ENCODE measurements around the gene KAT14. TPM values are rescaled to one million over a fixed set of nuclear protein-coding genes. Genes with fewer than 3 reads are reported as not detected.
A peak's percentile ranks its signal among the peaks of the same experiment; 100 is the strongest.
"Not testable (repeated sequence)": the region's sequence is repeated elsewhere in the genome, so short reads cannot be mapped to it uniquely, and the experiment has no call there.

The KAT14 gene
- total RNA-seq (2022): 15.5 and 16.4 TPM in 2 replicates
- Bru-seq, nascent RNA: percentile 63 among the genes with signal in this experiment
- BruChase-seq, experiment 1, labeled RNA remaining after a 6-hour chase: percentile 62 among the genes with signal in this experiment
- percentile 65 among the genes with signal in this experiment for BruChase-seq, experiment 2, labeled RNA remaining after a 2-hour chase
- long read RNA-seq, partial matches to known transcripts: 2 of 76 reads
- long read RNA-seq, other reads (novel, unspliced or antisense): 71 of 76 reads

DNA sequence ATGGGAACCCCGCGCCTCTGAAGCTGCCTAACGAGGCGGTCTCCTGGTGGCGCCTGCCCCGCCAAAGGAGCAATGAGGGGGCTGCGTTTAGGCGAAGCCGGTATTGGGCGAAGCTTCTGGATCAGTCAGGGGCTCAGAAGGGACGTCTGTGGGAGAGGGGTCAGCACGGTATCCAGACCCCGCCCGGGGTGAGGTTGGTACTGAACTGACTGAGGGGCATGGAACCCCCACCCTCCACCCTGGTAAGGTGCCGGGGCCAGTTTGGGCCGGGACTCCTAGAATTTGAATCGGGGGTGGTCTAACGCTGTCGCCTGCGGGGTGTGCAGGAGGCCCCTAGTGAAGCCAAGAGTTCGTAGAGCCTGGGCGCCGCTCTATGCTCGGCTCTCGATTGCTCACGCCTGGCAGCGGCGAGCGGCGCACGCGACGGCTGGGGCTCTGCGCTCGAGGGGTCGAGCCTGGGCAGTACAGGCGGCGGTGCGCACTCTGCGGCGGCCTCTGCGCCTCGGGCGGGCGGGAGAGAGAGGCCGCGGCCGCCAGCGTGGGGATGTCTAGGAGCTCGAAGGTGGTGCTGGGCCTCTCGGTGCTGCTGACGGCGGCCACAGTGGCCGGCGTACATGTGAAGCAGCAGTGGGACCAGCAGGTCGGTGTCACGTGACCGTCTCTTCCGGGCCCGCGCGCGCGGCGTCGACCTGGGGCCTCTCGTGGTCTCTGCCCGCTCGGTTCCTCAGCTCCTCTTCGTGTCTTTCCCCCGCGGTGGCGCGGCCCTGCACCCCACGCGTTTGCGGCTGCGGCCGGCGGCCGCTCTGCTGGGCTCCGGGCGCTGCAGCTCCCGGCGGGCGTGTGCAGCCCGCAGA lies at the start of gene KAT14, which contains the start of gene PET117:
TSS of gene KAT14 (plus strand) at position 452 of the 854 bp plus-strand sequence. CDS start 4,798 bp downstream, outside the sequence.
TSS of gene PET117 (plus strand) at position 452 of the 854 bp plus-strand sequence. CDS start at position 545, 93 bp downstream.
- DNase-seq (ENCODE audit: unreplicated experiment): peak; percentile 87
- Mint-ChIP-seq H3K27me3 (ENCODE audit: insufficient read depth, unreplicated experiment) (no peaks in the 10 kb centered on the region), H3K4me3 (ENCODE audit: unreplicated experiment) (peak within 1 kb of the TSS; percentile 81), H3K4me1 (ENCODE audit: insufficient read depth, unreplicated experiment) (peaks cover 24% of the 10 kb centered on the region), H3K27ac (ENCODE audit: low read depth, unreplicated experiment) (peak within 1 kb of the TSS; percentile 21), H3K36me3 (ENCODE audit: insufficient read depth, unreplicated experiment) (peaks cover 15% of the 10 kb centered on the region), H3K9me3 (ENCODE audit: unreplicated experiment) (no peaks in the 10 kb centered on the region)
- POLR2A ChIA-PET: interaction anchor here (0.7 to 3.8 kb wide), 29 partner anchors 13 to 584 kb away, joined by 3 to 34 read pairs (median 5); partner anchors contain the start of genes DZANK1, MGME1, OVOL2 and POLR3F
- BruUV-seq (replicated peaks): no TSS peak
- intact Hi-C loops (cut with micrococcal nuclease): loop anchor here (1.0 to 2.0 kb wide), 2 partner anchors 115 to 139 kb away; no protein-coding TSS in a partner anchor
- TF ChIP-seq, protein P1, sequence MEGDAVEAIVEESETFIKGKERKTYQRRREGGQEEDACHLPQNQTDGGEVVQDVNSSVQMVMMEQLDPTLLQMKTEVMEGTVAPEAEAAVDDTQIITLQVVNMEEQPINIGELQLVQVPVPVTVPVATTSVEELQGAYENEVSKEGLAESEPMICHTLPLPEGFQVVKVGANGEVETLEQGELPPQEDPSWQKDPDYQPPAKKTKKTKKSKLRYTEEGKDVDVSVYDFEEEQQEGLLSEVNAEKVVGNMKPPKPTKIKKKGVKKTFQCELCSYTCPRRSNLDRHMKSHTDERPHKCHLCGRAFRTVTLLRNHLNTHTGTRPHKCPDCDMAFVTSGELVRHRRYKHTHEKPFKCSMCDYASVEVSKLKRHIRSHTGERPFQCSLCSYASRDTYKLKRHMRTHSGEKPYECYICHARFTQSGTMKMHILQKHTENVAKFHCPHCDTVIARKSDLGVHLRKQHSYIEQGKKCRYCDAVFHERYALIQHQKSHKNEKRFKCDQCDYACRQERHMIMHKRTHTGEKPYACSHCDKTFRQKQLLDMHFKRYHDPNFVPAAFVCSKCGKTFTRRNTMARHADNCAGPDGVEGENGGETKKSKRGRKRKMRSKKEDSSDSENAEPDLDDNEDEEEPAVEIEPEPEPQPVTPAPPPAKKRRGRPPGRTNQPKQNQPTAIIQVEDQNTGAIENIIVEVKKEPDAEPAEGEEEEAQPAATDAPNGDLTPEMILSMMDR (IDR thresholded peaks at IDR 0.05; ENCODE audit: unreplicated experiment): no peak
- CTCF ChIA-PET: interaction anchor here (0.6 to 1.7 kb wide), 12 partner anchors 14 to 180 kb away, joined by 3 to 6 read pairs (median 3); partner anchors contain the start of gene ZNF133

- H3K4me3 Mint-ChIP-seq (ENCODE audit: unreplicated experiment); H3K36me3 Mint-ChIP-seq (ENCODE audit: insufficient read depth, unreplicated experiment); intact Hi-C loops (cut with micrococcal nuclease); DNase-seq (ENCODE audit: unreplicated experiment); H3K4me1 Mint-ChIP-seq (ENCODE audit: insufficient read depth, unreplicated experiment); H3K9me3 Mint-ChIP-seq (ENCODE audit: unreplicated experiment); BruUV-seq (replicated peaks); H3K27me3 Mint-ChIP-seq (ENCODE audit: insufficient read depth, unreplicated experiment); H3K27ac Mint-ChIP-seq (ENCODE audit: low read depth, unreplicated experiment): not testable (repeated sequence)
- CTCF ChIA-PET: interaction anchor here (0.5 kb wide), 1 partner anchor 97 kb away, joined by 6 read pairs; no protein-coding TSS in a partner anchor
- POLR2A ChIA-PET: interaction anchor here (0.7 to 1.1 kb wide), 2 partner anchors 10 to 503 kb away, joined by 3 to 4 read pairs; no protein-coding TSS in a partner anchor
These were observed 49.4 kb upstream of the KAT14 start for GRCh38 chr20:18088298-18088697.

- intact Hi-C loops (cut with micrococcal nuclease); H3K4me3 Mint-ChIP-seq (ENCODE audit: unreplicated experiment); H3K4me1 Mint-ChIP-seq (ENCODE audit: insufficient read depth, unreplicated experiment); H3K27ac Mint-ChIP-seq (ENCODE audit: low read depth, unreplicated experiment); H3K27me3 Mint-ChIP-seq (ENCODE audit: insufficient read depth, unreplicated experiment); DNase-seq (ENCODE audit: unreplicated experiment); H3K9me3 Mint-ChIP-seq (ENCODE audit: unreplicated experiment); BruUV-seq (replicated peaks); H3K36me3 Mint-ChIP-seq (ENCODE audit: insufficient read depth, unreplicated experiment): not testable (repeated sequence)
- ChIA-PET POLR2A (interaction anchor here (0.7 to 1.1 kb wide), 2 partner anchors 10 to 26 kb away, joined by 3 read pairs; no protein-coding TSS in a partner anchor), CTCF (interaction anchor here (2.1 kb wide), 1 partner anchor 187 kb away, joined by 10 read pairs; no protein-coding TSS in a partner anchor)
These were observed 48.8 kb upstream of the KAT14 start for GRCh38 chr20:18088841-18089240.

DNA sequence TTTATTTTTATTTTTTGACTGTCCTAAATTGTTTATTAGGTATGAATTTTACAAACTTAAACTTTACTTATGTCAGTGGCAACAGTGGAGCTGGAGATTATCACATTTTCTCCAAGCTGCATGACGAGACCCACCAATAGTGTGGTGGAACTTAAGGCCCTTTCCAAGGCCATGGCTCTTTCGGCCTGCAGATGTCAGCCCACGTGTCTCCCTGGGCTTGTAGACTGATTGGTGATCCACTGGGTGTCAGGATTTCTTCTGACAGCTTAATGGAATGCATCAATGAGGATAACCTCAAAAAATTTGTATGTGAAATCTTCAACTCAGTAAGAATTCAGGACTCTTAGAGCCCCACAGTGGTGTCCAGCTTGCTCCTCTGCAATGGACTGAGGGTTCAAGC lies 47.6 kb upstream of the KAT14 start:
- no peak overlapping the region for H3K4me3 Mint-ChIP-seq (ENCODE audit: unreplicated experiment)
- H3K4me1 Mint-ChIP-seq (ENCODE audit: insufficient read depth, unreplicated experiment): peaks cover 5% of the 10 kb centered on the region
- ChIA-PET CTCF (interaction anchor here (0.9 to 2.1 kb wide), 2 partner anchors 12 to 186 kb away, joined by 4 to 10 read pairs; no protein-coding TSS in a partner anchor), POLR2A (interaction anchor here (0.6 kb wide), 2 partner anchors 60 to 476 kb away, joined by 3 read pairs; no protein-coding TSS in a partner anchor)
- BruUV-seq (replicated peaks): no TSS peak
- no peaks in the 10 kb centered on the region for H3K27me3 Mint-ChIP-seq (ENCODE audit: insufficient read depth, unreplicated experiment)
- intact Hi-C loops (cut with micrococcal nuclease): loop anchor here (1.0 kb wide), 1 partner anchor 186 kb away; no protein-coding TSS in a partner anchor
- H3K36me3 Mint-ChIP-seq (ENCODE audit: insufficient read depth, unreplicated experiment): no peaks in the 10 kb centered on the region
- no peak overlapping the region for H3K27ac Mint-ChIP-seq (ENCODE audit: low read depth, unreplicated experiment)
- peak; percentile 5 for DNase-seq (ENCODE audit: unreplicated experiment)
- TF ChIP-seq, protein P1 (IDR thresholded peaks at IDR 0.05; ENCODE audit: unreplicated experiment): no peak
- no peaks in the 10 kb centered on the region for H3K9me3 Mint-ChIP-seq (ENCODE audit: unreplicated experiment)
